ENCODE results near the gene MYL7. TPM values are rescaled to one million over a fixed set of nuclear protein-coding genes. Genes with fewer than 3 reads are reported as not detected.
"Not testable (repeated sequence)": the region's sequence is repeated elsewhere in the genome, so short reads cannot be mapped to it uniquely, and the experiment has no call there.

Gene MYL7
- total RNA-seq, 2 experiments from 2014 or later: not detected

DNA sequence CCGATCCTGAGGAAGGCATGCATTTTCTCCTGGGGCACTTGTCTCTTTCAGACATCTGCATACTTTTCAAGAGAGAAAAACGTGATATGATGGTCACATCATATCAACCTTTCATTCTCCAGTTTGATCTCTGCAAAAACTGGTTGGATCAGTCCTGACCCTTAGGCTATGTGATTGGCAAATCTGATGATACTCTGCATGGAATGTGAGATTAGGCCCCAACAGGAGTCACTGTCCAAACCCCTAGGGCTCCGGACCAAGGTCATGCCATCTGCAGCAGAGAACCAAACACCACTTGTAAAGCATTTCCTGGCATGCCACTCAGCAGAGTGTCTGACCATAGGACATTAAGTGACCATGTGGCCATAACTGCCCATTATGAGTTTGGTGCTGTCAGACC, 39.5 kb upstream of the MYL7 start:
- H3K4me3 Mint-ChIP-seq: no peak overlapping the region
- H3K4me1 Mint-ChIP-seq: no peaks in the 10 kb centered on the region
- no peaks in the 10 kb centered on the region for H3K36me3 Mint-ChIP-seq (ENCODE audit: low read depth)
- ChIA-PET CTCF (interaction anchor here (1.2 kb wide), 1 partner anchor 9 kb away, joined by 4 read pairs; no protein-coding TSS in a partner anchor), POLR2A (no interaction called here)
- DNase-seq: no peak
- peaks cover 5% of the 10 kb centered on the region for H3K27me3 Mint-ChIP-seq
- peaks cover 7% of the 10 kb centered on the region for H3K9me3 Mint-ChIP-seq
- no peak overlapping the region for H3K27ac Mint-ChIP-seq

DNA sequence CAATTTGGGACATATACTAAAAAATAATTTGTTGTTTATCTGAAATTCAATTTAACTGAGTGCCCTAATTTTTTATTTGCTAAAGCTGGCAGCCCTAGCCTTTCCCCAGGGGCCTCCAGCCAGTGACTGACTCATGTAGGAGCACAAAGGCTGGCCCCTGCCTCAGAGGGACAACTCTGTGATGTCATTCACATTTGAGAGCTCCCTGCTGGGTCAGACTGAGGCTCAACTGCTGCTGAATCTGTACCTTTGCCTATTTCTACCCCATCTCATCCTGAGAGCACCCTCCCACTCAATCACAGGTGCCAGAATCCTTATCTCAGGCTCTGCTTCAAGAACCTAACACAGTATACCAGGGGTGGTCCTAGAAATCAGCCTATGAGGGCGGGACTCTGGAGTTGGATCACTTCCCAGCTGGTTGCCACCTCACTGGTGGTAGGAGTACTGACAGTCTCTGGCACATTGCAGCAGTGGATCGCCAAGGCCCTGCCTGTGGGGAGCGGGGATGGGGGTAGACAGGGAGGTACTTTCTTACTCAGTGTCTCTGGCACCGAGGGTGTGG, 36.5 kb upstream of the MYL7 start:
- no peak overlapping the region for H3K27ac Mint-ChIP-seq
- CTCF ChIA-PET: no interaction called here
- no peak overlapping the region for H3K4me3 Mint-ChIP-seq
- H3K36me3 Mint-ChIP-seq (ENCODE audit: low read depth): no peaks in the 10 kb centered on the region
- H3K4me1 Mint-ChIP-seq: no peaks in the 10 kb centered on the region
- DNase-seq: no peak
- POLR2A ChIA-PET: no interaction called here
- peaks cover 3% of the 10 kb centered on the region for H3K9me3 Mint-ChIP-seq
- peaks cover 19% of the 10 kb centered on the region for H3K27me3 Mint-ChIP-seq

DNA sequence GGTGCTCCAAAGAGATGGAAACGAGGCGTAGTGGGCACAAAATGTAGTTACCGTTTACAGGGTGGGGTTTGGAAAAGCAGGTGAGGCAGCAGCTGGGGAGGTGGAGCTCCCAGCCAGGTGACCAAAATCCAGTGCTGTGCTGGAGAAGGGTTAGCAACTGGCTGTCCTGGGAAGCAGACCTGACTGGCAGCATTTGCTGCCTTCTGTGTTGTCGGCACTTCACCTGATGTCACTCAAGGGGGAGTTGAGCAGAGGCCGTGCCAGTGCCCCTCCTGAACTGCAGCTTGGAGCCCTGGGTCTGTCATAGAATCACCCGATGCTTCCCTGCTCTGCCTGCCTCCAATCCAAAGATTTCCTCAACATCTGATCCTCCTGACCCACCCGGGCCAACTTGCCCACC, 35.4 kb upstream of the MYL7 start:
- Mint-ChIP-seq H3K27me3 (peaks cover 20% of the 10 kb centered on the region), H3K4me3 (no peak overlapping the region), H3K4me1 (no peaks in the 10 kb centered on the region), H3K9me3 (no peaks in the 10 kb centered on the region), H3K36me3 (ENCODE audit: low read depth) (no peaks in the 10 kb centered on the region), H3K27ac (no peak overlapping the region)
- ChIA-PET POLR2A (no interaction called here), CTCF (interaction anchor here (1.0 kb wide), 1 partner anchor 23 kb away, joined by 4 read pairs; no protein-coding TSS in a partner anchor)
- no peak for DNase-seq

DNA sequence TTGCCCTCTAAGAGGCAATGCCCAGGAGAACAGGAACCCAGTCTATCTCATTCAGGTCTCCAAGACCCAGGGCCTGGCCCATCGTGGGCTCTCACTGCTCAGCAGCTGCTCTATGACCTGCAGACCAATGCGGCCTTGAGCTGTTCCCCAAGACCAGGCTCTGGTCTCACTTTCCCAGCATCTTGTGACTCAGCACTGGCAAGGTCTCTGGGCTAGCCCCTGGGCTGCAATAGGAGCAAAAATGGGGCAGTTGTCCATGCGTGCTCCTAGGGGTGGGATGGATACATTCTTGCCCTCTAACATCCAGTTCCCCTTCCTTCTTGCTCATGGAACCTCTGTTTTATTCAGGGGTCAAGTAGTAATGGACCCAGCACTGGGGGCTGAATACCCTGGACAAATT, 34.6 kb upstream of the MYL7 start:
- Mint-ChIP-seq H3K27ac (no peak overlapping the region), H3K4me1 (no peaks in the 10 kb centered on the region), H3K4me3 (no peak overlapping the region), H3K9me3 (no peaks in the 10 kb centered on the region), H3K36me3 (ENCODE audit: low read depth) (no peaks in the 10 kb centered on the region), H3K27me3 (peaks cover 20% of the 10 kb centered on the region)
- CTCF ChIA-PET: interaction anchor here (1.0 kb wide), 1 partner anchor 22 kb away, joined by 4 read pairs; no protein-coding TSS in a partner anchor
- POLR2A ChIA-PET: no interaction called here
- DNase-seq: no peak

DNA sequence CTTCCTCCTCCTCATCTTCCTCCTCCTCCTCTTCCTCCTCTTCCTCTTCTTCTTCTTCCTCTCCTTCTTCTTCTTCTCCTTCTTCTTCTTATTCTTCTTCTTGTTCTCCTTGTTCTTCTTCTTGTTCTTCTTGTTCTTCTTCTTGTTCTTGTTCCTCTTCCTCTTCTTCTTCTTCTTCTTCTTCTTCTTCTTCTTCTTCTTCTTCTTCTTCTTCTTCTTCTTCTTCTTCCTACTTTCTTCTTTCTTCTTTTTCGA, 33.5 kb upstream of the MYL7 start:
- H3K9me3 Mint-ChIP-seq; H3K27ac Mint-ChIP-seq; H3K4me3 Mint-ChIP-seq; POLR2A ChIA-PET; CTCF ChIA-PET; H3K4me1 Mint-ChIP-seq; DNase-seq; H3K36me3 Mint-ChIP-seq (ENCODE audit: low read depth): not testable (repeated sequence)
- peaks cover 20% of the 10 kb centered on the region for H3K27me3 Mint-ChIP-seq

- H3K4me1 Mint-ChIP-seq: no peaks in the 10 kb centered on the region
- ChIA-PET CTCF (no interaction called here), POLR2A (no interaction called here)
- H3K27ac Mint-ChIP-seq: no peak overlapping the region
- DNase-seq: no peak
- H3K9me3 Mint-ChIP-seq: no peaks in the 10 kb centered on the region
- H3K27me3 Mint-ChIP-seq: peaks cover 20% of the 10 kb centered on the region
- no peak overlapping the region for H3K4me3 Mint-ChIP-seq
- no peaks in the 10 kb centered on the region for H3K36me3 Mint-ChIP-seq (ENCODE audit: low read depth)
Measured at GRCh38 chr7:44173911-44174693, 33.0 kb upstream of the MYL7 start.

GRCh38 chr7:44172803-44173424, 31.8 kb upstream of the MYL7 start:
- no peak for DNase-seq
- Mint-ChIP-seq H3K36me3 (ENCODE audit: low read depth) (no peaks in the 10 kb centered on the region), H3K9me3 (no peaks in the 10 kb centered on the region), H3K4me3 (no peak overlapping the region), H3K27ac (no peak overlapping the region), H3K27me3 (peaks cover 22% of the 10 kb centered on the region), H3K4me1 (peaks cover under 1% of the 10 kb centered on the region)
- ChIA-PET CTCF (no interaction called here), POLR2A (no interaction called here)

DNA sequence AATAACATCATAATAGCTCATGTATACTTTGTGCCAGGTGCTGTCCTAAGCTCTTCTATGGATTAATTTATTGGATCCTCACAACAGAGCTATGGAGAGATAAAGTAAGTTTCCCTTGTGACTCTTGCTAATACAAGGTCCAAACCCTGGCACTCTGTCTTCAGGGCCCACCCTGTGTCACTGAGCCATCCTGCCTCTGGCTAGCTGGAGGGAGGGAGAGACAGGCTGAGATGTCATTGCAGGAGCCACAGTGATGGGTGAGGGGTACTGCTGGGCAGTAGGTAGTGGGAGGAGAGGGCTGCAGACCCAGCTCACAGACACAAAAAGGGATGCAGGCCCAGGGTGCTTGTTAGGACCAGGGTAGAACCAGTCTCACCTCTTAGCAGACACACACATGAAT, 31.2 kb upstream of the MYL7 start:
- ChIA-PET POLR2A (no interaction called here), CTCF (interaction anchor here (0.9 kb wide), 1 partner anchor 9 kb away, joined by 4 read pairs; no protein-coding TSS in a partner anchor)
- Mint-ChIP-seq H3K4me3 (no peak overlapping the region), H3K36me3 (ENCODE audit: low read depth) (no peaks in the 10 kb centered on the region), H3K4me1 (peaks cover 4% of the 10 kb centered on the region), H3K9me3 (no peaks in the 10 kb centered on the region), H3K27me3 (peaks cover 22% of the 10 kb centered on the region), H3K27ac (no peak overlapping the region)
- DNase-seq: no peak

- CTCF ChIA-PET: interaction anchor here (0.6 to 0.9 kb wide), 2 partner anchors 9 to 30 kb away, joined by 3 to 4 read pairs; no protein-coding TSS in a partner anchor
- H3K4me3 Mint-ChIP-seq; H3K27ac Mint-ChIP-seq; DNase-seq; H3K4me1 Mint-ChIP-seq; POLR2A ChIA-PET; H3K36me3 Mint-ChIP-seq (ENCODE audit: low read depth); H3K9me3 Mint-ChIP-seq: not testable (repeated sequence)
- peaks cover 18% of the 10 kb centered on the region for H3K27me3 Mint-ChIP-seq
Measured at GRCh38 chr7:44171901-44172300, 30.8 kb upstream of the MYL7 start.

GRCh38 chr7:44167920-44168319, 26.8 kb upstream of the MYL7 start:
- Mint-ChIP-seq H3K9me3 (no peaks in the 10 kb centered on the region), H3K27me3 (peaks cover 9% of the 10 kb centered on the region), H3K36me3 (ENCODE audit: low read depth) (no peaks in the 10 kb centered on the region), H3K4me3 (no peak overlapping the region), H3K27ac (no peak overlapping the region), H3K4me1 (peaks cover 4% of the 10 kb centered on the region)
- POLR2A ChIA-PET: no interaction called here
- CTCF ChIA-PET: no interaction called here
- no peak for DNase-seq

DNA sequence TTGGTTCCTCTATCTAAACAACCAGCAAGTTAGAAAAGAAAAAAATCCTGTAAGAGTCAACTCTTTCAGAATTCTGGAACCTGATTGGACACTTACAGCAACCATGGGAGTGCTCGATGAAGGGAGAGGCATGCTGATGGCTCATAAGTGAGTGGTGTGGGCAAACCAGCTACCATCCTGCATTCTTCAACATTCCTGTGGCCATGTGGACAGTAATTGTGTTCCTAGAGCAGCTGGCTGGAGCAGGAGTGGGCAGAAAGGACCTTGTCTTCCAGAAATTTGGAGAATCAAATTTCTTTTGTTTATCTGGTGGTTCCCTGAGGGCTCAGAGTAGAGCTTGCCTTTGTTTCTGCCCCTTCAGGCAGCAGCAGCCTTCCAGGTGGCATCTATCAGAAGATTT, 22.5 kb upstream of the MYL7 start:
- no peak for DNase-seq
- H3K27me3 Mint-ChIP-seq: peaks cover 5% of the 10 kb centered on the region
- CTCF ChIA-PET: no interaction called here
- POLR2A ChIA-PET: no interaction called here
- H3K27ac Mint-ChIP-seq: no peak overlapping the region
- peaks cover 4% of the 10 kb centered on the region for H3K4me1 Mint-ChIP-seq
- H3K9me3 Mint-ChIP-seq: no peaks in the 10 kb centered on the region
- H3K4me3 Mint-ChIP-seq: no peak overlapping the region
- no peaks in the 10 kb centered on the region for H3K36me3 Mint-ChIP-seq (ENCODE audit: low read depth)

DNA sequence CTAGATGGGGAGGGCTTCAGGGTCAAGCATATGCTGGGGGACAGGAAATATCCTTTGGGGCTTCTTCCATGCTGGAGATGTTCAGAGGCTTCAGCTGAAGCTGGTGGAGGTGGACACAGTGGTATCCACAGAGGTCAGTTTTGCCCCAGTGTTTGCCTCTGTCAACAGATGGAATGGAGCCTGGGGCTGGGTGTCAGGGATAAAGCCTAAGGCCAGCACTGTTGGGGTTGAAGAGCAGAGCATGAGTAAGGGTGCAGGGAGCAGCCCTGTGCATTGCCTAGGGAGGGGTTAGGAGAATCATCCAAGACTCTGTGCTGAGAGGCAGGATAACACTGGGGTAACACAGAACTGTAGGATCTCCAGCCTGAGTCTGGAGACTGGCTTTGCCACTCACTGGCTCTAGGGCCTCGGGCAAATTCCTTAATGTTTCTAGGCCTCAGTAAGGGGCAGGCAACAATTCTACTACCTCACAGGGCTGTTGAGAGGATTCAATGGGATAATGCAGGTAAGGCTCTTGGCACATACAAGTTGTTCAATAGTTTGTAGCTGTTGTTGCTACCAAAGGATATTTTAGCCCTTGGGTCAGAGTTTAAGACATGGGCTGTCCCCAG, 21.8 kb upstream of the MYL7 start:
- H3K27ac Mint-ChIP-seq: no peak overlapping the region
- no peak for DNase-seq
- H3K4me1 Mint-ChIP-seq: peaks cover 4% of the 10 kb centered on the region
- H3K9me3 Mint-ChIP-seq: no peaks in the 10 kb centered on the region
- H3K36me3 Mint-ChIP-seq (ENCODE audit: low read depth): no peaks in the 10 kb centered on the region
- no peak overlapping the region for H3K4me3 Mint-ChIP-seq
- peaks cover 5% of the 10 kb centered on the region for H3K27me3 Mint-ChIP-seq
- CTCF ChIA-PET: interaction anchor here (1.2 kb wide), 1 partner anchor 9 kb away, joined by 3 read pairs; no protein-coding TSS in a partner anchor
- POLR2A ChIA-PET: no interaction called here

DNA sequence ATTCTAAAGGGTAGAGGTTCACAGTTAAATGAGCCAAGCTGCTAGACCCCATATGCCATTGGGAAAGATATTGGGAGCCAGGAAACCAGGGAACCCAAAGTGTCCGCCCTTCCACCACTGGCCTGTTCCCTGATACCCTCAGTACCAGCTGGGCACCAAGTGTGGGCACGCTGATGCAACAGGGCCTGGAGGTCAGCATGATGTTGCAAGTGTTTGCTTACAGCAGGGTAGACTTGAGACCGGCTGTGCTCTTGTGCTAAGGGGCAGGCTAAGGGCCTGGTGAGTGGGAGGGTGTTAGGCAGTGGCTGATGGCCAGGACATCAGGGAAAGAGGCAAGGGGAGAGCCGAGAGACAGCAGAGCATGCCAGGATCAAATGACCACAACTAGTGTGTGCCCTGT, 21.0 kb upstream of the MYL7 start:
- Mint-ChIP-seq H3K36me3 (ENCODE audit: low read depth) (no peaks in the 10 kb centered on the region), H3K4me3 (no peak overlapping the region), H3K27me3 (peaks cover 5% of the 10 kb centered on the region), H3K9me3 (no peaks in the 10 kb centered on the region), H3K4me1 (no peaks in the 10 kb centered on the region), H3K27ac (no peak overlapping the region)
- ChIA-PET CTCF (interaction anchor here (1.2 kb wide), 1 partner anchor 8 kb away, joined by 3 read pairs; no protein-coding TSS in a partner anchor), POLR2A (no interaction called here)
- DNase-seq: no peak

Measured in activated CD4-positive, alpha-beta T cell treated with anti-CD3 and anti-CD28 coated beads, Interleukin-2, amount 10 ng/mL, durations not matched to agents 7 days and 5 days (primary cell).